Nephron (organoid): ENCODE measurements around the gene LGALS8.
A peak's percentile ranks its signal among the peaks of the same experiment; 100 is the strongest.

ENCODE experiments used
- H3K27ac Mint-ChIP-seq, 3 experiments: 2 replicates each; pipeline ENCODE4 v1.8.0; 2020; ENCODE audit warnings: mixed read lengths in 3 of 3, mild to moderate bottlenecking in 2 of 3, moderate library complexity in 1 of 3
- H3K27me3 Mint-ChIP-seq: 2 replicates; pipeline ENCODE4 v1.8.0; 2021; ENCODE audit warnings: low read depth, mild to moderate bottlenecking, moderate library complexity, mixed read lengths
- H3K36me3 Mint-ChIP-seq: 2 replicates; pipeline ENCODE4 v1.8.0; 2020; ENCODE audit warnings: low read depth, mixed read lengths
- H3K4me1 Mint-ChIP-seq: 2 replicates; pipeline ENCODE4 v1.8.0; 2020; ENCODE audit warnings: mixed read lengths
- H3K4me3 Mint-ChIP-seq, 3 experiments: 2 replicates each; pipeline ENCODE4 v1.8.0; 2020; ENCODE audit warnings: mild to moderate bottlenecking in 3 of 3, mixed read lengths in 3 of 3, moderate library complexity in 2 of 3
- H3K9me3 Mint-ChIP-seq: 2 replicates; pipeline ENCODE4 v1.8.0; 2020; ENCODE audit warnings: mixed read lengths
- CTCF ChIP-seq, 3 experiments: fragments of 200-600 bp; sonication (generic); IDR thresholded peaks; one replicate each; pipeline ENCODE4 v1.5.0; 2021; ENCODE audit warnings: antibody characterized with exemption in 3 of 3; ENCODE audit not compliant: unreplicated experiment in 3 of 3

The LGALS8 gene

DNA sequence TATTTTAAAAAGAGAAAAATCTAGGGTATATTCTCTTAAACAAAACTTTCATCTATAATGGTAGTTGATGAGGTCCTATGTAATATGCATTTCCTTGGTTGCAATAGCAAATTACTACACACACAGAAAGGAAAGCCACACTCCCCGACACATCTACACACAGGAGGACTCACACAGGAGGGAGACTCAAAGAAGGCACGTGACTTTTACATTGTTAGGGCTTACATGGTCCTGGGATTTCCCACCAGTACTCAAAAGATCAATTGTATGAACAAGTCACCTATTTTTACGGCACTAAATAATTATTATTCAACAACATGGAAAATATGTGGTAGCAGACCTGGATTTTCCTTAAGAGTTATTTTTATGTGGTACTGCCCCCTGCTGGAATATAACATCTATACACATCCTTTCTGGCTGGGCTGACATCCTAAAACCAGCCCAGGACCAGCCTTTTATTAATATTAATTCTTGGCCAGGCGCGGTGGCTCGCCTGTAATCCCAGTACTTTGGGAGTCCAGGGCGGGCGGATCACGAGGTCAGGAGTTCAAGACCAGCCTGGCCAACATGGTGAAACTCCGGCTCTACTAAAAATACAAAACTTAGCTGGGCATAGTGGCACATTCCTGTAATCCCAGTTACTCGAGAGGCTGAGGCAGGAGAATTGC, 33.9 kb upstream of the LGALS8 start:
- Mint-ChIP-seq H3K9me3 (no peaks in the 10 kb centered on the region), H3K27me3 (peaks cover 19% of the 10 kb centered on the region)

DNA sequence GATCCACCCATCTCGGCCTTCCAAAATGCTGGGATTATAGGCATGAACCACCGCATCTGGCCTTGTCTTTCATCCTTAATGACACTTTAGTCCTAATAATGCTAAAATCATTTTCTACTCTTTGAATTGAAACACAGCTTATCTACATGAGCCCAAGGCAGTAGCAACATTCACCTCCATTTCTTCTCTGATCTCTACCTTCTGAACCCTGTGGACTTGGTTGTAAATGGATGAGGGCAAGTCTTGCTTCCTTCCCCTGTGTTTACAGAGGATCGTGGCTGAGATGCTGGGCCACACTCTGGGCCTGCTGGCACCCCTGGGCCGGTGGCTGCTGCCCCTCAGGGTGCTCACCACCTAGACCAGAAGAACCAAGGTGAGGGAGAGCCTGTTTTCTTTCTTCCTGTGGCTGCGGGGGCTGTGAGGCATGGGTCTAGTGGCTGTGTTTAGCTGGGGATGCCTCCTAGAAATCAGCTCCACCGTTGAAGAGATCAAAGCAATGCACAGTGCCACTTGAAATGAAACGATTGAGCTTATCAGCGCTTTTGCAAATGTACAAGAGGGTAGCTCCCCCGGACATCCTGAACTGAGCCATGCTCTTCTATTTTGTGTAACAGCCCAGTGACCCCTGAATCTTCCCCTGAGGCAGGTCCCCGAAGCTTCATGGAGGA, 32.2 kb upstream of the LGALS8 start:
- TF ChIP-seq CTCF (IDR thresholded peaks at IDR 0.05; ENCODE audit: unreplicated experiment in 3 of 3) = no peak
- Mint-ChIP-seq H3K27me3 (peaks cover 15% of the 10 kb centered on the region), H3K4me1 (peaks cover 10% of the 10 kb centered on the region), H3K36me3 (no peaks in the 10 kb centered on the region), H3K4me3 (no peak overlapping the region), H3K27ac (no peak overlapping the region), H3K9me3 (no peaks in the 10 kb centered on the region)

More for the DNA sequence above, 33.9 kb upstream of the LGALS8 start:
- peak; percentile 63 to 65 (median 63) for TF ChIP-seq CTCF (IDR thresholded peaks at IDR 0.05; ENCODE audit: unreplicated experiment in 3 of 3)
- Mint-ChIP-seq H3K4me3 (no peak overlapping the region), H3K4me1 (peaks cover 9% of the 10 kb centered on the region), H3K27ac (no peak overlapping the region), H3K36me3 (no peaks in the 10 kb centered on the region)

- TF ChIP-seq CTCF (IDR thresholded peaks at IDR 0.05; ENCODE audit: unreplicated experiment in 3 of 3) = no peak
- H3K27ac Mint-ChIP-seq = no peak overlapping the region
These were observed 31.4 kb upstream of the LGALS8 start for GRCh38 chr1:236492378-236492777.

GRCh38 chr1:236494082-236494481, 29.7 kb upstream of the LGALS8 start:
- no peak overlapping the region for H3K4me3 Mint-ChIP-seq
- H3K36me3 Mint-ChIP-seq = no peaks in the 10 kb centered on the region
- no peak for TF ChIP-seq CTCF (IDR thresholded peaks at IDR 0.05; ENCODE audit: unreplicated experiment in 3 of 3)
- peak overlapping the region in 1 of 3 experiments; percentile 4 for H3K27ac Mint-ChIP-seq
- peaks cover 15% of the 10 kb centered on the region for H3K27me3 Mint-ChIP-seq
- H3K4me1 Mint-ChIP-seq = peaks cover 10% of the 10 kb centered on the region
- no peaks in the 10 kb centered on the region for H3K9me3 Mint-ChIP-seq

More at GRCh38 chr1:236492378-236492777, 31.4 kb upstream of the LGALS8 start:
- Mint-ChIP-seq H3K36me3 (no peaks in the 10 kb centered on the region), H3K4me1 (peaks cover 10% of the 10 kb centered on the region), H3K27me3 (peaks cover 15% of the 10 kb centered on the region), H3K4me3 (no peak overlapping the region), H3K9me3 (no peaks in the 10 kb centered on the region)

- Mint-ChIP-seq H3K4me3 (no peak overlapping the region), H3K4me1 (peaks cover 10% of the 10 kb centered on the region), H3K27ac (peak overlapping the region in 1 of 3 experiments; percentile 4), H3K9me3 (no peaks in the 10 kb centered on the region), H3K27me3 (peaks cover 15% of the 10 kb centered on the region), H3K36me3 (no peaks in the 10 kb centered on the region)
- no peak for TF ChIP-seq CTCF (IDR thresholded peaks at IDR 0.05; ENCODE audit: unreplicated experiment in 3 of 3)
These were observed 29.0 kb upstream of the LGALS8 start for GRCh38 chr1:236494586-236495466.
